ENCODE data around the gene TMCC1.
"Not testable (repeated sequence)": the region's sequence is repeated elsewhere in the genome, so short reads cannot be mapped to it uniquely, and the experiment has no call there.

TMCC1 gene

GRCh38 chr3:129641567-129642260, 251.8 kb downstream of the TMCC1 start:
- not testable (repeated sequence) for DNase-seq

- not testable (repeated sequence) for DNase-seq
Measured at GRCh38 chr3:129640985-129641384, 252.5 kb downstream of the TMCC1 start.

- no peak for DNase-seq
Measured at GRCh38 chr3:129638481-129638880, 255.0 kb downstream of the TMCC1 start.

GRCh38 chr3:129636082-129636481, 257.4 kb downstream of the TMCC1 start:
- DNase-seq: no peak

GRCh38 chr3:129635656-129636055, 257.9 kb downstream of the TMCC1 start:
- DNase-seq: no peak

- DNase-seq: no peak
Measured at GRCh38 chr3:129633751-129634481, 259.6 kb downstream of the TMCC1 start.

- no peak for DNase-seq
Measured at GRCh38 chr3:129632977-129633376, 260.5 kb downstream of the TMCC1 start.

- no peak for DNase-seq
Measured at GRCh38 chr3:129632556-129632955, 261.0 kb downstream of the TMCC1 start.

GRCh38 chr3:129632056-129632455, 261.5 kb downstream of the TMCC1 start:
- DNase-seq: no peak

GRCh38 chr3:129629011-129629410, 264.5 kb downstream of the TMCC1 start:
- DNase-seq: no peak

GRCh38 chr3:129628169-129628522, 265.4 kb downstream of the TMCC1 start:
- DNase-seq: no peak

- peak; percentile 62 for DNase-seq
Measured at GRCh38 chr3:129627350-129628168, 266.0 kb downstream of the TMCC1 start.

- peak; percentile 25 for DNase-seq
Measured at GRCh38 chr3:129626744-129627349, 266.7 kb downstream of the TMCC1 start.

- DNase-seq: no peak
Measured at GRCh38 chr3:129625072-129625874, 268.2 kb downstream of the TMCC1 start.

- DNase-seq: no peak
Measured at GRCh38 chr3:129624347-129625071, 269.0 kb downstream of the TMCC1 start.

- no peak for DNase-seq
Measured at GRCh38 chr3:129623447-129624118, 269.9 kb downstream of the TMCC1 start.

- DNase-seq: no peak
Measured at GRCh38 chr3:129622933-129623332, 270.6 kb downstream of the TMCC1 start.

GRCh38 chr3:129622226-129622874, 271.2 kb downstream of the TMCC1 start:
- no peak for DNase-seq

- no peak for DNase-seq
Measured at GRCh38 chr3:129621626-129622225, 271.8 kb downstream of the TMCC1 start.

All from central memory CD4-positive, alpha-beta T cell (primary cell).